HFFc6 (cell line): Measurements from ENCODE around the gene GABBR2. TPM values are rescaled to one million over a fixed set of nuclear protein-coding genes. Genes with fewer than 3 reads are reported as not detected.

ENCODE experiments used
- DNase-seq: peaks from one replicate; pipeline ENCODE4 v3.0.0-alpha.2; 2018
- H3K27ac Mint-ChIP-seq: 2 replicates; pipeline ENCODE4 v1.8.0; 2020; ENCODE audit warnings: mild to moderate bottlenecking, mixed read lengths
- H3K27me3 Mint-ChIP-seq: 2 replicates; pipeline ENCODE4 v1.8.0; 2021; ENCODE audit warnings: mild to moderate bottlenecking, moderate library complexity, mixed read lengths; ENCODE audit not compliant: insufficient read depth
- H3K36me3 Mint-ChIP-seq: 2 replicates; pipeline ENCODE4 v1.8.0; 2021; ENCODE audit warnings: low read depth, mixed read lengths
- H3K4me1 Mint-ChIP-seq: 2 replicates; pipeline ENCODE4 v1.8.0; 2020; ENCODE audit warnings: low read depth, mixed read lengths
- H3K4me3 Mint-ChIP-seq: 2 replicates; pipeline ENCODE4 v1.8.0; 2020; ENCODE audit warnings: mild to moderate bottlenecking, moderate library complexity, mixed read lengths
- H3K9me3 Mint-ChIP-seq: 2 replicates; pipeline ENCODE4 v1.8.0; 2020; ENCODE audit warnings: mild to moderate bottlenecking, mixed read lengths
- CTCF ChIP-seq: fragments of 200-600 bp; sonication (generic); IDR thresholded peaks from 2 replicates; pipeline ENCODE4 v1.5.0; 2021; ENCODE audit warnings: antibody characterized with exemption, mild to moderate bottlenecking
- total RNA-seq, 6 experiments: library from RNA; stranded (reverse); fragmentation: NEBNext Ultra II Directional; extraction: Animal tissue kit (Norgen Biotek cat#: 25700); gene quantifications; 2 replicates in 1 of 6; 3 replicates in 5 of 6; pipeline ENCODE4 v1.2.3, GENCODE V29; 2021

Gene GABBR2
- total RNA-seq, 6 experiments from 2014 or later, result 3.1 to 9.3 (median 7.6) TPM

DNA sequence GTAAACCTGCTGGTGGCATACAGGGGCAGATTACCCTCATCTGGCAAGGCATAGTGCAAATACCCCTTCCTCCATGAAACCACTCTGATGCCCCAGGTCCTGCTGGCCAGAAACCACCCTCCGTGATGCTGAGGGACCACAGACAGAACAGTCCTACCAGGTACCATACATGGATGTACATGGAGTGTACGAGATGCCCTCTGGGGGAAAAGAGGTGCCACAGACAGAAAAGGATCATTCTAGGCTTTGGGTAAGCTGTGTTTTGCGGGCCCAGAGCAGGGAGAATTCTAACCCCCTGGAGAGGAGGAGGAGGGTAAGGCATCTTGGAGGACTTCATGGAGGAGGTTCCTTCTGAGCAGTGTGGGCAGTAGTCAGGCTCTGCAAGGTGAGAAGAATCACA is 68.3 kb downstream of the GABBR2 start:
- no peak overlapping the region for H3K4me3 Mint-ChIP-seq
- H3K4me1 Mint-ChIP-seq, result peaks cover 16% of the 10 kb centered on the region
- DNase-seq, result no peak
- H3K36me3 Mint-ChIP-seq, result no peaks in the 10 kb centered on the region
- TF ChIP-seq CTCF, result no peak
- no peak overlapping the region for H3K27ac Mint-ChIP-seq
- H3K27me3 Mint-ChIP-seq, result peaks cover 13% of the 10 kb centered on the region
- no peaks in the 10 kb centered on the region for H3K9me3 Mint-ChIP-seq

GRCh38 chr9:98639133-98639532 is 69.6 kb downstream of the GABBR2 start:
- TF ChIP-seq CTCF, result no peak
- no peak for DNase-seq
- no peak overlapping the region for H3K27ac Mint-ChIP-seq
- peaks cover 10% of the 10 kb centered on the region for H3K27me3 Mint-ChIP-seq
- H3K4me3 Mint-ChIP-seq, result no peak overlapping the region
- peaks cover 23% of the 10 kb centered on the region for H3K4me1 Mint-ChIP-seq
- no peaks in the 10 kb centered on the region for H3K36me3 Mint-ChIP-seq
- H3K9me3 Mint-ChIP-seq, result no peaks in the 10 kb centered on the region

DNA sequence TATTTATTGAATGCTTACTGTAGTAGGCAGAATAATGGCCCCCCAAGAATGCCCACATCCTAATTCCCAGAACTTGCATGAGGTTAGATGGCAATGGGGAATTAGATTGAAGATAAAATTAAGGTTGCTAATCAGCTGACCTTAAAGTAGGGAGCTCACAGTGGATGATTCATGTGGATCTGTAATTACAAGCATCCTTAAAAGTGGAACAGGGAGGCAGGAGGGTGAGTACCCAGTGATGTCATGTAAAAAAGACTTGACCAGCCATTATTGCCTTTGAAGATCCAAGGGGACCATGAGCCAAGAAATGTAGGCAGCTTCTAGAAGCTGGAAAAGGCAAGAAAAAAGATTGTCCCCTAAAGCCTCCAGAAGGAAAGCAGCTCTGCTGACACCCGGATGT is 71.4 kb downstream of the GABBR2 start:
- no peak for TF ChIP-seq CTCF

DNA sequence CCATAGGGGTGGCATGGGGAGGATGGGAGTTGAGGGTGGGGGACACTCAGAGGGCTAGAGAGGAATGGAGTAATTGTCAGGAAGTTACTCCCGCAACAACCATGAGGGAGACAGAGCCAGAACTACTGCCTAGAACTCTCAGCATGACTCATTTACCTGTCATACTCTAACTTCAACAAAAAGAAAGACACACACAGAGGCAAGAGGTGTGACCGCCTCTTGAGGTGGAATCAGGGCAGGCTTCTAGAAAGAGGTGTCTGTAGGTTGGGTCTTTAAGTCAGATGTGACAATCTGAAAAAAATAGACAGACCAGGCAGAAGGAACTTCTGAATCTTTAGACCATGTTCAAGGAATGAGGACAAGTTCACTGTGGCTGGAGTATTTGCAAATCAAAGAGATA is 73.4 kb downstream of the GABBR2 start:
- no peak for DNase-seq
- TF ChIP-seq CTCF, result no peak
- Mint-ChIP-seq H3K4me1 (peaks cover 23% of the 10 kb centered on the region), H3K27me3 (peaks cover 3% of the 10 kb centered on the region), H3K27ac (no peak overlapping the region), H3K9me3 (no peaks in the 10 kb centered on the region), H3K4me3 (no peak overlapping the region), H3K36me3 (no peaks in the 10 kb centered on the region)

More for the DNA sequence above, 71.4 kb downstream of the GABBR2 start:
- DNase-seq, result peak; percentile 22
- no peak overlapping the region for H3K27ac Mint-ChIP-seq
- H3K36me3 Mint-ChIP-seq, result no peaks in the 10 kb centered on the region
- H3K4me1 Mint-ChIP-seq, result peaks cover 23% of the 10 kb centered on the region
- H3K9me3 Mint-ChIP-seq, result no peaks in the 10 kb centered on the region
- H3K27me3 Mint-ChIP-seq, result peaks cover 6% of the 10 kb centered on the region
- no peak overlapping the region for H3K4me3 Mint-ChIP-seq

- no peak for TF ChIP-seq CTCF
- Mint-ChIP-seq H3K9me3 (no peaks in the 10 kb centered on the region), H3K4me3 (no peak overlapping the region), H3K27me3 (peaks cover 5% of the 10 kb centered on the region), H3K36me3 (no peaks in the 10 kb centered on the region), H3K27ac (no peak overlapping the region), H3K4me1 (peaks cover 23% of the 10 kb centered on the region)
- DNase-seq, result no peak
These were observed 73.9 kb downstream of the GABBR2 start for GRCh38 chr9:98634685-98635336.

- no peaks in the 10 kb centered on the region for H3K36me3 Mint-ChIP-seq
- no peak overlapping the region for H3K4me3 Mint-ChIP-seq
- TF ChIP-seq CTCF, result no peak
- no peak for DNase-seq
- H3K4me1 Mint-ChIP-seq, result peaks cover 23% of the 10 kb centered on the region
- H3K27ac Mint-ChIP-seq, result no peak overlapping the region
- peaks cover 10% of the 10 kb centered on the region for H3K27me3 Mint-ChIP-seq
- H3K9me3 Mint-ChIP-seq, result no peaks in the 10 kb centered on the region
These were observed 75.9 kb downstream of the GABBR2 start for GRCh38 chr9:98632839-98633238.
